KBM-7 (cell line): ENCODE results near the gene ZNF280D.

ENCODE experiments used
- DNase-seq: peaks from one replicate; pipeline ENCODE4 v3.0.0-alpha.2; 2015
- in situ Hi-C: fragments of 300-500 bp; cut with MboI; formaldehyde crosslinking; loops from 2 replicates; pipeline ENCODE4 v1.14.3; 2020; ENCODE audit warnings: low sequenced_read_pairs, low pct_unique_long_range_greater_than_20kb, mixed read lengths

The ZNF280D gene

GRCh38 chr15:56757875-56758274 lies 24.6 kb upstream of the ZNF280D start:
- peak; percentile 42 for DNase-seq
- in situ Hi-C loops: no loop called here

GRCh38 chr15:56754772-56755370 lies 21.6 kb upstream of the ZNF280D start:
- no peak for DNase-seq
- in situ Hi-C loops: no loop called here

DNA sequence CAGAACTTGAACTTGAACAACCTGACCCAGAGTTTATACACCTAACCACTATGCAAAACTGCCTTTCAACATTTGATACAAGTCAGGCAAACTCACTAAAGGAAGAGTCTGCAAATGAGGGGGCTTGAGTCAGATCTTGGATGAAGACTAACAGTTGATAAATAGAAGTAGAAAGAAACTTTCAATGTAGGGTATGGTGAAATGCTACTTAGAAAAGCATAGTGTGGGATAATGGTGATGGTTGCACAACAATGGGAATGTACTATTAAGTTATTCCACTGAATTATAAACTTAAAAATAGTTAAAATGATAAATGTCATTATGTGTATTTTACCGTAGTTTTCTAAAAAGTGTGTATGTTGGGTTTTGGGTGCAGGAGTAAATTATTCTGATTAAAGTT lies 19.7 kb upstream of the ZNF280D start:
- no peak for DNase-seq
- in situ Hi-C loops: no loop called here

- in situ Hi-C loops: no loop called here
- DNase-seq: no peak
Measured at GRCh38 chr15:56749982-56750381, 16.7 kb upstream of the ZNF280D start.

DNA sequence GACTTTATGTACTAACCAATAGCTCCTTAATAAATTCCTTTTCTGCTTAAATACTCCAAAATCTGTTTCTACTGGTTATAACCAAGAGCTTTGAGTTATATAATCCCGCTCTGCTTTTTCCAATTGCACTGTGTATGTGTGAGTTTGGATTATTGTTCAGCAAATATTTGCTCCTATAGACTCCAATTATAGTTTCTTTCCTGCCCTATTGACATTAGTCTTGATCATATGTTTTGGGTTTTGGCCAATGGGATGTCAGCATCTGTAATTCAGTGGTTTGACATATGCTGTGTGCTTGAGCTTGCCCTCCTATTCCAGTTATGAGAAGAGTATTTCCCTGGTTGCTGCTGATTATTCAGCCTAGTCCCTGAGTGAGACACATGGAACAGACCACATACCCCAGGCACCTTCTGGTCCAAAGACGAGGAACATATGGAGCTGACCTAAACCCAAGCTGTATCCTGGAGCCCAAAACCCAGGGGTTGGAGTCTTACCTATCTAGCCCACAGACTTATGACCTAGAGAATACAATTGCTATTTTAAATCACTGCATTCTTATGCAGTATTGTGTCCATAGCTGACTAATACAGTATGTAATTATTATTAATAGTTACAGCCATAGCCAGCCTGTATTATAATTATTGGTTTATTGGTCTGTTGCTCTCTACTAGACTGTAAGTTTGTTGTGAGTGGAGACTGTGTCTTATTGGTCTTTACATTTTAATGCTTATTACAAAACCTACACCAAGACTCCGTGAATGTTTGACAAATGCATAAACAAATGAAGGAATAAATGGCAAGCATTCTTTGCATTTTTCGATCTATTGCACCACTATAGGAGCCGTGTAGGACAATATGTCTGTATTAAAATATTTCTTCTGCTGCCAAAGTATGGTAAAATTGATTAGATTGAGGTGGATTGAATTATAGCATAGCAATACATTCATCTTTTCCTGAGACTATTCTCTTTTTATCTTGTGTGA lies 11.7 kb upstream of the ZNF280D start:
- in situ Hi-C loops: no loop called here
- no peak for DNase-seq

DNA sequence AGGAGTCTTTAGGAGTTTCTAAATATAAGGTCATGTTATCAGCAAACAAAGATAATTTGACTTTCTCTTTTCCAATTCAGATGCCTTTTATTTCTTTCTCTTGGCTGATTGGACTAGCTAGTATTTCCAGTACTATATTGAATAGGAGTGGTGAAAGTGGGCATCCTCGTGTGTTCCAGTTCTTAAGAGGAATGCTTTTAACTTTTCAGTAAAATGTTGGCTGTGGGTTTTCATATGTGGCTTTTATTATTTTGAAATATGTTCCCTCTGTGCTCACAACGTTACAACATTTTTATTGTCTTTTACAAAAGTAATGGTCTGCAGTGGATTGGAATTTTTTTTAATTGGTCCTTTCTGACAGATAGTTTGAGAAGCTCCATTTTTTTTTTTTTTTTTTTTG lies 8.2 kb upstream of the ZNF280D start:
- in situ Hi-C loops: no loop called here
- DNase-seq: no peak

DNA sequence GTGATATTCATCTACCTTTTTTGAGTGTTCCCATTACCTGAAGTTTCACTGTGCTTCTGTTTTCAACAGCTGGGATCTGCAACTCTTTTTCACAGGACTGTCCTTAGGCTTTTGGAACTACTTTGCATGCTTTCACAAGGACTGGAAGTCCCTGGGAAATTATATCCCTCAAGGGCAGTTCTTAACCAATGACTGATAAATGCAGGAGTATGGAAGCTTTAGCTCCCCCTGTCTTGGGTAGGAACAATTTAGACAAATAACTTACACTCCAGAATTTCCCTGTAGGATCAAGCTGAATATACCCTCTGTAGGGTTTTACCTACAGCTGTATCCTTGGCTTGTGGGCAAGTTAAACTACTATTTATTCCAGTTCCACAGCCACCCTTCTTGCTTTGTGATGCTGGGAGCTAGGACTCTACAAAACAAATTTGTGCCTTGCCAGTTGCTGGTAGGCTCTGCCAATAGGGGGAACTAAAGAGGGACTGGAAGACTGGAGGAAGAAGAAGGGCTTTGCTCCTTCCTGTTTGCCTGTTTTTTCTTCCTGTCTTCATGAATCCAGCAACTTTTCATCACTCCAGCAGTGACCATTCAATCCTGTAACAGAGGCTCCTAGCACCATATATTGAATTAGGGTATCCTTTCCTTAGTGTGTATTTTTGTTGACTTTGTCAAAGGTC lies 6.8 kb upstream of the ZNF280D start:
- DNase-seq: peak; percentile 49
- in situ Hi-C loops: no loop called here

DNA sequence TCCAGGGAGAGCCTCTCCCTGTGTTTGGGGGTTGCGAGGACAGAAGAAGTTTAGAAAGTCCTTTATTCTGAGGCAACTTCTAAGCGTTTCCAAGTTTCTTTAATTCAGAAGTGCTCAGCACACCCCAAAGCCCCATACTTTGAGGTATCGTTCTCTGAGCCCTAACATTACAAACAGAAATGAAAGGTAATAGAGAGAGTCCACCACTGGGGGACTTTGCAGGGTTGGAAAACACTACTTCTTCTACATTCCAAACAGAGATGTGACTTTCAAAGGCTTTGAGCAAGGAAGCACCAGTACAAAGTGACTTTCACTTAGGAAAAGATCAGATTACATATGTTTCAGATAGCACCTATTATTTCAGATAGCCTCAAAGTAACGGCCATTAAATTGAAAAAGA lies 6.2 kb upstream of the ZNF280D start:
- no peak for DNase-seq
- in situ Hi-C loops: no loop called here

GRCh38 chr15:56737791-56738190 lies 4.5 kb upstream of the ZNF280D start:
- no peak for DNase-seq
- in situ Hi-C loops: no loop called here

DNA sequence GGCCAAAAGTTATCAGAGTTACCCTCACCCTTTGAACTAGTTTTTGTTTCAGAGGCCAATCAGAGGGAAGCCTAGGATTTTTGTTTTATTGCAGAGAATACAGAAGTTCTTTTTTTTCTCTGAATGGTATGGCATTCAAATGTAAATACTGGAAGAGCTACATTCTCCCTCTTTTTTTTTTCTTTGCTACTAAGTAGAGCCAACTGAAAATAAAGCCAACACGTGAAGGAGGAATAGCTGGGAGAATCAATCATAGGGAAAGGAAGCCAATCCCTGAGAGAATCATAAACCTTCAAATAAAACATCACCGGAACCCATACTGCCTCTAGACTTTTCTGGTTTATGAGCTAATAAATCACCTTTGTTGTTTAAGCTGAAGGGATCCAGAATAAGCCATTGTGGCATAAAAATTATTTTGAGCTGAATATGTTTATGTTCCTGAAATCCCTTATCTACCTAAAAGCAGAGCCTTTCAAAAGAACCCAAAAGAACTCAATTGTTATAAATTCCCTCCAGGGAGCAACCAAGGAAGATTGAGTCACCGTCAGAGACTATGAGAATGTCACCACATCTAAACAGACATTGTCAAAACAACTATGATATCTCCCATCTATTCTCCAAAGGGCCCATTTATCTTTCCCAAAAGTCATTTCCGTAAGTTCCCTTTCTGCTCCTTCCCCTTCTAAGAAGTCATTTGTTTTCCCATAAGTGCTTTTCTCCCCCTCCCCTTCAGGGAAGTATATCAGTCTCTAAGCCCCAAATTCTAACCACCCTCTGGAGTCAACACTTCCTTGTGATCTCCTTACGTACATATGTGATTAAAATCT lies 3.8 kb upstream of the ZNF280D start:
- no peak for DNase-seq
- in situ Hi-C loops: no loop called here

DNA sequence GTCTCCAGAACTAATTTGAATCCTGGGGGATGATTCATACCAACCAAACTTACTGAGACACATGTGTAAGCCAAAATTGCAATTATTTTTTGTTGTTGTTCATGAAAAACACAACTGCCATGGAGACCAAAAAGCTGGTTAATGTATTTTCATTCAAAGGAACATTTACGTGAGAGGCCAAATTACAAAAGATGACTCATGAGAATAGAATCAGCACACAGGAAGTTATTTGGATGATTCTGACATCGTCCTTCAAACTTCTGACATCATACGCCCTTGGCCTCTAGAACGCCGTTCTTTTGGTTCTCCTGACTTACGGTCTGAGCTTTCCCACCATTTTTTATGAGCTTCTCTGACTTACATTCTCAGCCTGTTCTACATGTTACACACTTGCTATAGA lies 3.0 kb upstream of the ZNF280D start:
- DNase-seq: no peak
- in situ Hi-C loops: no loop called here

DNA sequence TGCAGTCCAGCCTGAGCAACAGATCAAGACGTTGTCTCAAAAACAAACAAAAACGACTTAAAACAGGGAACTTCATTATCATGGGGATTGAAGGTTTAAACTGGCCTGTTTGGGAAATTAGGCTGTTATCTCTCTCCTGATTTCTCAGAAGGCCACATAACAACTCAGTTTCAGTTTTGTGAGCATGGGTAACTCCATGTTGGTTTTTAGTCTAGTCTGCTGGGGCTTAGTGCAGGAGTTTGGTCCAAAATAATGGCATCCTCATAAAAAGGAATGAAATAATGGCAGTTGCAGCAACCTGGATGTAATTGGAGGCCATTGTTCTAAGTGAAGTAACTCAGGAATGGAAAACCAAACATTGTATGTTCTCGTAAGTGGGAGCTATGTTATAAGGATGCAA lies 2.3 kb upstream of the ZNF280D start:
- in situ Hi-C loops: no loop called here

DNA sequence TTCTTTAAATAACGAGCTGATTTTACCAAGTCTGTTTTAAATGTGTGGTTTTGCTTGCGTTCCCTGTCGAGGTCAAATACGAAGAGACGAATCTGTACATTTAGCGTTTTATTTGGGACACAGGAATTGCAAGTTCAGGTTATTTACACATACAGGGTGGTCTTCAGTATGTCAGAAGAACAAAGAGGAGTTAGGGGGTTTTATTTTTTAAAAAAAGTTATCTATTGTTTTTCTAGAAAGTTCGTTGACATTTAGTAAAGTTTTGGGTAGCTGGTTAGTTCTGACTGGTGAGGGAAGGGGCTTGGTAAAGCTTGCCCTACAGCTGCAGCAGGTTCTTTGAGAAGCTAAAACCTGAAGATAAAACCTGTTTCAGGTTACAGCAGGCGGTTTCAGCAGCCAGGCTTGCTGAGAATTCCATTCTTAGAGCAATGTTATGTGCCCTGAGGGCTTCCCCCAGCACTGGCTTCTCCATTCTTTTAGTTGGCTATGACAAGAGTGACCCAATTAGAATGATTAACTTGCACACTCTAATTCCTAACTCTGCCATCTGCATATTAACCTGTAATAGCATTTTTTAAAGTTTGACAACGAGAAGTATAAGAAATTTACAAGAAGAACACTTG lies 815 bp upstream of the ZNF280D start:
- no peak for DNase-seq
- in situ Hi-C loops: no loop called here

More for the DNA sequence above, 2.3 kb upstream of the ZNF280D start:
- no peak for DNase-seq

DNA sequence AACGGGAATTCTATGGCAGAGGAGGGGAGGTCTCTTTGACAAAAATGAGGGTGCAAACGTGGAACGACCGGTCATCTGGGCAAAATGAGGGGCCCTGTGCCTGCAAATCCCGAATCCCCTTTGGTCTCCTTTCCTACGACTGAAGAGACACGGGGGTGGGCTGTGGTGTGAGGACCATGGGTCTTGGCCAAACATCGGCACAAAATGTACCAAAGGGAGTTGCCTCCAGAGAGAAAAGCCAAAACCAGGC lies 498 bp downstream of the ZNF280D start:
- DNase-seq: peak; percentile 70
- in situ Hi-C loops: no loop called here

- peak; percentile 44 for DNase-seq
Measured at GRCh38 chr15:56732135-56732885, 999 bp downstream of the ZNF280D start.

GRCh38 chr15:56731548-56731947 lies 1.8 kb downstream of the ZNF280D start:
- in situ Hi-C loops: no loop called here
- DNase-seq: no peak

More at GRCh38 chr15:56732135-56732885, 999 bp downstream of the ZNF280D start:
- in situ Hi-C loops: no loop called here

DNA sequence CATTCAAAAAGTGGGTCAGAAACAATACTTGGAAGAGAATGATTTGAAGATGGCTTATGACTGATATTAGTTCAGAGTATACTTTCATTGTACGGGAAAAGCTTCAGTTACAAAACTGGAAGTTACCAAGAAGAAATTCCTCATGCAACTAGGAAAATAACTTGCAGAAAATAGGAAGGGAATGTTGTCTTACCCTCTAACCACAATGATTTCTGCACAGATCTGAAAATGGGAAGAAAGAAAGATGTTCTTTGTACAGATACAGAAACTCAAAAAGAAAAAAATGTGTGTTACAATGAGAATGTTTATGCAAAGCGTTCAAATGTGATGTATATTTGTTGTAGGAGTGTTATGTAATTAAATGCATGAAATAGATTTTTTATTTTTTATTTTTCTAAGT lies 3.7 kb downstream of the ZNF280D start:
- DNase-seq: no peak
- in situ Hi-C loops: no loop called here

DNA sequence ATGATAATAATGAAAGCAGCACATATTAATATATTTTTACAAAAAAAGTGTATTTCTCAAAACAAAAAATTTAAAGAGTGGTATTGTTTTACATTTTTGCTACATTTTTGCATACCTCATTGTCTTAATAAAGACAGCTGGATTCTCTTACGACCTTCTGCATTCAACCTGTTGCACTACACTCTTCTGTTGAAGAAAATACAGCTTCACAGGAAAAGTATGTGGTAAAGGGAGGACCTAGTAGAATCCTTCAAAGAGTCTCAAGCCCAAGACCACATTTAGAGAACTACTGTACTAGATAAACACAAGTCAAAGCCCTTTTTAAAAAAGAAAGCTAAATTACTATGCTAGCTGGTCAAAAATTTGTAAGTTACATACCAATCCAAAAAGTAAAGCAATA lies 7.9 kb downstream of the ZNF280D start:
- in situ Hi-C loops: no loop called here
- DNase-seq: peak; percentile 30
